Measurements from ENCODE around the gene RSPH6A. TPM values are rescaled to one million over a fixed set of nuclear protein-coding genes. Genes with fewer than 3 reads are reported as not detected.
A peak's percentile ranks its signal among the peaks of the same experiment; 100 is the strongest.

RSPH6A gene
- total and polyA plus RNA-seq, 2 experiments from 2014 or later: not detected

- peak overlapping the region; percentile 96 for H3K4me2 ChIP-seq
- H3K9me2 ChIP-seq (replicated peaks; ENCODE audit: insufficient read depth): no peaks in the 10 kb centered on the region
- peaks cover 37% of the 10 kb centered on the region for H3K4me1 ChIP-seq (ENCODE audit: insufficient read depth)
- 0% methylated on average over 3 of the region's 33 CpGs for WGBS (ENCODE audit: low lambda C conversion rate, missing lambda C conversion rate)
- no peaks in the 10 kb centered on the region for H4K20me1 ChIP-seq (ENCODE audit: insufficient read depth, poor library complexity, severe bottlenecking)
- peak overlapping the region; percentile 21 for H2AFZ ChIP-seq
- peak overlapping the region; percentile 97 for H3K27ac ChIP-seq
- H3K27me3 ChIP-seq: no peaks in the 10 kb centered on the region
- H3K9me3 ChIP-seq (ENCODE audit: low read depth): no peaks in the 10 kb centered on the region
- H3K36me3 ChIP-seq (replicated peaks; ENCODE audit: insufficient read depth, low read depth): no peaks in the 10 kb centered on the region
- DNase-seq (ENCODE audit: low spot score): peak; percentile 66
- TF ChIP-seq EZH2phosphoT487 (IDR thresholded peaks at IDR 0.05; ENCODE audit: low read depth, severe bottlenecking, unreplicated experiment): no peak
- peak overlapping the region; percentile 65 for H3K4me3 ChIP-seq
- H3K79me2 ChIP-seq: peaks cover 34% of the 10 kb centered on the region
Measured at GRCh38 chr19:45768655-45768983, 46.5 kb downstream of the RSPH6A start.

- H3K27me3 ChIP-seq: no peaks in the 10 kb centered on the region
- TF ChIP-seq EZH2 (IDR thresholded peaks at IDR 0.05; ENCODE audit: borderline replicate concordance) (no peak), EZH2phosphoT487 (IDR thresholded peaks at IDR 0.05; ENCODE audit: low read depth, severe bottlenecking, unreplicated experiment) (no peak), CTCF (IDR thresholded peaks at IDR 0.05; ENCODE audit: poor library complexity) (no peak)
- peak; percentile 83 for DNase-seq (ENCODE audit: low spot score)
- peaks cover 37% of the 10 kb centered on the region for H3K4me1 ChIP-seq (ENCODE audit: insufficient read depth)
- H3K4me2 ChIP-seq: peak overlapping the region; percentile 96
- no peaks in the 10 kb centered on the region for H3K9me3 ChIP-seq (ENCODE audit: low read depth)
- H3K36me3 ChIP-seq (replicated peaks; ENCODE audit: insufficient read depth, low read depth): no peaks in the 10 kb centered on the region
- peak overlapping the region; percentile 97 for H3K27ac ChIP-seq
- WGBS (ENCODE audit: low lambda C conversion rate, missing lambda C conversion rate): 1% methylated on average over 78 of the region's 102 CpGs
- no peaks in the 10 kb centered on the region for H4K20me1 ChIP-seq (ENCODE audit: insufficient read depth, poor library complexity, severe bottlenecking)
- H3K79me2 ChIP-seq: peaks cover 34% of the 10 kb centered on the region
- H2AFZ ChIP-seq: peak overlapping the region; percentile 21
- H3K4me3 ChIP-seq: peak overlapping the region; percentile 65
- no peaks in the 10 kb centered on the region for H3K9me2 ChIP-seq (replicated peaks; ENCODE audit: insufficient read depth)
Measured at GRCh38 chr19:45767881-45768654, 47.0 kb downstream of the RSPH6A start.

GRCh38 chr19:45767410-45767880, 47.7 kb downstream of the RSPH6A start:
- H4K20me1 ChIP-seq (ENCODE audit: insufficient read depth, poor library complexity, severe bottlenecking): no peaks in the 10 kb centered on the region
- peak overlapping the region; percentile 97 for H3K27ac ChIP-seq
- H3K9me2 ChIP-seq (replicated peaks; ENCODE audit: insufficient read depth): no peaks in the 10 kb centered on the region
- H3K4me2 ChIP-seq: peak overlapping the region; percentile 96
- H3K27me3 ChIP-seq: no peaks in the 10 kb centered on the region
- no peaks in the 10 kb centered on the region for H3K36me3 ChIP-seq (replicated peaks; ENCODE audit: insufficient read depth, low read depth)
- peak overlapping the region; percentile 23 for H2AFZ ChIP-seq
- peaks cover 37% of the 10 kb centered on the region for H3K4me1 ChIP-seq (ENCODE audit: insufficient read depth)
- peak; percentile 84 for DNase-seq (ENCODE audit: low spot score)
- peaks cover 34% of the 10 kb centered on the region for H3K79me2 ChIP-seq
- H3K9me3 ChIP-seq (ENCODE audit: low read depth): no peaks in the 10 kb centered on the region
- TF ChIP-seq CTCF (IDR thresholded peaks at IDR 0.05; ENCODE audit: poor library complexity): no peak
- TF ChIP-seq EZH2phosphoT487 (IDR thresholded peaks at IDR 0.05; ENCODE audit: low read depth, severe bottlenecking, unreplicated experiment): no peak
- no peak for TF ChIP-seq EZH2 (IDR thresholded peaks at IDR 0.05; ENCODE audit: borderline replicate concordance)
- peak overlapping the region; percentile 65 for H3K4me3 ChIP-seq
- WGBS (ENCODE audit: low lambda C conversion rate, missing lambda C conversion rate): 1% methylated on average over 29 of the region's 31 CpGs

- Histone ChIP-seq H3K79me2 (peaks cover 34% of the 10 kb centered on the region), H3K36me3 (replicated peaks; ENCODE audit: insufficient read depth, low read depth) (no peaks in the 10 kb centered on the region), H2AFZ (peak overlapping the region; percentile 23), H3K9me2 (replicated peaks; ENCODE audit: insufficient read depth) (no peaks in the 10 kb centered on the region), H3K9me3 (ENCODE audit: low read depth) (no peaks in the 10 kb centered on the region), H3K27ac (peak overlapping the region; percentile 97), H3K4me2 (peak overlapping the region; percentile 96), H3K4me1 (ENCODE audit: insufficient read depth) (peaks cover 37% of the 10 kb centered on the region), H4K20me1 (ENCODE audit: insufficient read depth, poor library complexity, severe bottlenecking) (no peaks in the 10 kb centered on the region), H3K4me3 (peak overlapping the region; percentile 65), H3K27me3 (no peaks in the 10 kb centered on the region)
- TF ChIP-seq EZH2 (IDR thresholded peaks at IDR 0.05; ENCODE audit: borderline replicate concordance): no peak
- TF ChIP-seq EZH2phosphoT487 (IDR thresholded peaks at IDR 0.05; ENCODE audit: low read depth, severe bottlenecking, unreplicated experiment): no peak
- no peak for TF ChIP-seq CTCF (IDR thresholded peaks at IDR 0.05; ENCODE audit: poor library complexity)
- DNase-seq (ENCODE audit: low spot score): no peak
- WGBS (ENCODE audit: low lambda C conversion rate, missing lambda C conversion rate): 39% methylated on average over 22 of the region's 24 CpGs
Measured at GRCh38 chr19:45766869-45767346, 48.2 kb downstream of the RSPH6A start.

Measured in hepatocyte (in vitro differentiated cells).